ENCODE results near the gene SLC17A7. TPM values are rescaled to one million over a fixed set of nuclear protein-coding genes. Genes with fewer than 3 reads are reported as not detected.

The SLC17A7 gene
- total RNA-seq, 6 donors from 2014 or later: 0.37 to 2.1 (median 0.78) TPM; not detected in 1

- ATAC-seq (ENCODE audit: low FRiP score in 2 of 2): no peak
- Histone ChIP-seq H3K4me3 (no peak overlapping the region), H3K36me3 (no peaks in the 10 kb centered on the region), H3K27me3 (no peaks in the 10 kb centered on the region), H3K27ac (no peak overlapping the region), H3K9me3 (no peaks in the 10 kb centered on the region), H3K4me1 (peaks cover 0 to 6% (median 2%) of the 10 kb centered on the region in 4 donors)
- no peak for DNase-seq
- TF ChIP-seq POLR2A (IDR thresholded peaks at IDR 0.05) (no peak), CTCF (IDR thresholded peaks at IDR 0.05) (no peak), POLR2AphosphoS5 (IDR thresholded peaks at IDR 0.05) (no peak), EP300 (IDR thresholded peaks at IDR 0.05) (no peak)
- 75 to 100% methylated on average over 4 to 9 of the region's 9 CpGs for WGBS, 2 donors
Measured at GRCh38 chr19:49413348-49413747, 28.0 kb downstream of the SLC17A7 start.

GRCh38 chr19:49411681-49412326 lies 29.5 kb downstream of the SLC17A7 start:
- Histone ChIP-seq H3K4me3 (no peak overlapping the region), H3K27me3 (no peaks in the 10 kb centered on the region), H3K4me1 (peaks cover 0 to 6% (median 2%) of the 10 kb centered on the region in 4 donors), H3K9me3 (no peaks in the 10 kb centered on the region), H3K36me3 (no peaks in the 10 kb centered on the region), H3K27ac (no peak overlapping the region)
- DNase-seq (no peak), ATAC-seq (ENCODE audit: low FRiP score in 2 of 2) (no peak)
- WGBS, 2 donors: 70 to 84% methylated on average over 2 to 3 of the region's 3 CpGs
- TF ChIP-seq CTCF (IDR thresholded peaks at IDR 0.05) (no peak), POLR2A (IDR thresholded peaks at IDR 0.05) (no peak), POLR2AphosphoS5 (IDR thresholded peaks at IDR 0.05) (no peak), EP300 (IDR thresholded peaks at IDR 0.05) (no peak)

- no peak for DNase-seq
- Histone ChIP-seq H3K27ac (peak overlapping the region in 1 of 4 donors; percentile 21), H3K4me1 (peaks cover 0 to 6% (median 2%) of the 10 kb centered on the region in 4 donors), H3K27me3 (no peaks in the 10 kb centered on the region), H3K36me3 (no peaks in the 10 kb centered on the region), H3K9me3 (no peaks in the 10 kb centered on the region), H3K4me3 (no peak overlapping the region)
- 64 to 65% methylated on average over 4 to 5 of the region's 5 CpGs for WGBS, 2 donors
- ATAC-seq (ENCODE audit: low FRiP score in 2 of 2): peak in 1 of 2 donors; percentile 46
- TF ChIP-seq EP300 (IDR thresholded peaks at IDR 0.05): no peak
- TF ChIP-seq POLR2AphosphoS5 (IDR thresholded peaks at IDR 0.05): no peak
- no peak for TF ChIP-seq POLR2A (IDR thresholded peaks at IDR 0.05)
- no peak for TF ChIP-seq CTCF (IDR thresholded peaks at IDR 0.05)
Measured at GRCh38 chr19:49409441-49410029, 31.8 kb downstream of the SLC17A7 start.

GRCh38 chr19:49408816-49409440 lies 32.4 kb downstream of the SLC17A7 start:
- H3K4me1 ChIP-seq: peaks cover 0 to 6% (median 2%) of the 10 kb centered on the region in 4 donors

More at GRCh38 chr19:49408816-49409440, 32.4 kb downstream of the SLC17A7 start:
- Histone ChIP-seq H3K27ac (peak overlapping the region in 1 of 4 donors; percentile 21), H3K9me3 (no peaks in the 10 kb centered on the region), H3K36me3 (no peaks in the 10 kb centered on the region), H3K4me3 (no peak overlapping the region), H3K27me3 (no peaks in the 10 kb centered on the region)
- 80% methylated on average over 8 of the region's 8 CpGs for WGBS, 2 donors
- TF ChIP-seq EP300 (IDR thresholded peaks at IDR 0.05) (no peak), CTCF (IDR thresholded peaks at IDR 0.05) (no peak), POLR2A (IDR thresholded peaks at IDR 0.05) (no peak), POLR2AphosphoS5 (IDR thresholded peaks at IDR 0.05) (no peak)
- DNase-seq (no peak), ATAC-seq (ENCODE audit: low FRiP score in 2 of 2) (no peak)
